ENCODE results near the gene ASAP2.
A peak's percentile ranks its signal among the peaks of the same experiment; 100 is the strongest.

ASAP2 gene

DNA sequence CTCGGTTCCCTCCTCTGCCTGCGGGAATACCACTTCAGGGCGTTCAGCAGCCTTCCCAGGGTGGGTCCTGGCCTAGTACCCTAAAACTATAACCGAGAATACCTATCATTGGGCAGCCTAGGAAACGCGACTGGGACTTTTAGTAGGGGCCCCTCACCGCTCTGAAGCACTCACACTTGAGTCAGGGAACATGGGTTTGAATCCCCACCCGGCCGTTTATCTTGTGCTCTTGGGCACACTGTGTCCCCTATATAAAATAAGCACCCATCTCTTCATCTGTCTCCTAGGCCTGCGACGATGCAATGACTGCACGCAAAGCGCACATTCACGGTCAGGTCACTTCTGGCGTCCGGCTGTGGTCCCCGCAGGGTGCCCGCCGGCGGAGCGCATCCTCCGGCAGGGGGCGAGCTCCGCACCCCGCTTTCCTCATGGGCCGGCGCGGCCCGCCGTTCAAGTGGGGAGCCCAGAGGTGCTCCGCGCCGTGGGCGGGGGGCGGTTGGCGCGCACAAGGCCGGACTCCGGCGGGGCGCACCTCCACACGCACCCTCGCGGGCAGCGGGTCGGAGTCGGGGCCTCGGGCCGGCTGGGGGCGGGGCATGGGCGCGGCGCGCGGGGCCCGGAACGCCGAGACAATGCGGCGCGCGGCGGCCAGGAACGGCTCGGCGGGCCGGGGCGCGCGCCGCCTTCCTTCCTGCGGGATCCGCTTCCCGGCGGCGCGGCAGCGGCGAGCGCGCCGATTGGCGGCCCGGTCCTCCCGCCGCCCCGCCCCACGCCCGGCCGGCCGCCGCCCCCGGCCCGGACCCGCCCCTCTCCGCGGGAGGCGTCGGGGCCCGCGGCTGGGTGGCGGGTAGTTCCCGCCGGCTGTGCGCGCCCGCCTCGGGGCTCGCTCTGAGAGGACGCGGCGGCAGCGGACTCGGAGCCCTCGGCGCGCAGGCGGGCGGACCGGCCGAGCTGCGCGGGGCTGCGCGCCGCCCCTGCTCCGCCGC lies at the start of gene ASAP2:
ASAP2 (plus strand) TSS at position 850 of the 986 bp plus-strand sequence. CDS start 293 bp downstream, outside the sequence.
- peak; percentile 55 to 64 for DNase-seq

GRCh38 chr2:9158786-9159779 lies 47.5 kb upstream of the ASAP2 start:
- DNase-seq = no peak

- no peak for DNase-seq
These were observed 45.9 kb upstream of the ASAP2 start for GRCh38 chr2:9160732-9161131.

DNA sequence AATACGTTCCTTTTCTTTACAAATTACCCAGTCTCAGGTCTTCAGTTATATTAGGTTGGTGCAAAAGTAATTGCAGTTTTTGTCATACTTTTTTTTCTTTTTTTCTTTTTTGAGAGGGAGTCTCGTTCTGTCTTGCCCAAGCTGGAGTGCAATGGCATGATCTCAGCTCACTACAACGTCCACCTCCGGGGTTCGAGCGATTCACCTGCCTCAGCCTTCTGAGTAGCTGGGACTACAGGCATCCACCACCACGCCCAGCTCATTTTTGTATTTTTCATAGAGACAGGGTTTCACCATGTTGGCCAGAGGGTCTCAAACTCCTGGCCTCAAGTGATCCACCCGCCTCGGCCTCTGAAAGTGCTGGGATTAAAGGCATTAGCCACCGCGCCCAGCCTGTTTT lies 43.8 kb upstream of the ASAP2 start:
- no peak for DNase-seq

DNA sequence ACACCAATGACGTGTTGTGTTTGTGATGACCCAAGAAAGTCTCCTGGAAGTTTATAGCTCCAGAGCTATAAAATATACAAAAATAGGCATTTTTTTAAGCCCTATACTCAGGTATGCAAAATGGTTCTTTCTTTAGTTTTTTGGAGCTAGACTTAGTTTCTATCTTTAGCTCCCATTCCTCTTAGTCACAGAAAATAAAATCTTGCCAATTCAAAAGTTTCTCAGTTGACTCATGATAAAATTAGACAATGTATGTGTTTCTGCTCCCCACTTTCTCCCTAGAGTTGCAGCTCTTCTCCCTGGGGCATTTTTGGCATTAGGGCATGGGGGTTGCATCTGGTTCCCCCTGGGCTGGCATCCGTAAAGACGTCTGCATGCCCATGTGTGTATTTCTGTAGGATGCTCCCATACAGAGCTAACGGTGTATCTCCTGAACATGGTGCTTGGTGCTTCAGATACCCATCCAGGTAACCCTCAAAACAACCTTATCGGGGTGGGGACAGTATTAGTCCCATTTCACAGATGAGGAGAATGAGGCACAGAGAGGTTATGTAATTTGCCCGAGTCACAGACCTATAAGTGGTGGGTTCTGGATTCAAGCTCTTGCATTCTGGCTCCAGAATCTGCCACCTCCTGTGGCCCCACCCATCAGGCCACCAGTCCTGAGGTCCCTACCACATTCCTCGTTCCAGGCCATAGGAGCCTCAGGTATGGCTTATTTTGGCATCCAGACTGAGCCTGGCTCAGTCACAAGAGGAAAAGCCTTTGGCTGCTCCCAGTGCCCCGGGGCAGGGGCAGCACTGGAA lies 43.1 kb upstream of the ASAP2 start:
- no peak for DNase-seq

DNA sequence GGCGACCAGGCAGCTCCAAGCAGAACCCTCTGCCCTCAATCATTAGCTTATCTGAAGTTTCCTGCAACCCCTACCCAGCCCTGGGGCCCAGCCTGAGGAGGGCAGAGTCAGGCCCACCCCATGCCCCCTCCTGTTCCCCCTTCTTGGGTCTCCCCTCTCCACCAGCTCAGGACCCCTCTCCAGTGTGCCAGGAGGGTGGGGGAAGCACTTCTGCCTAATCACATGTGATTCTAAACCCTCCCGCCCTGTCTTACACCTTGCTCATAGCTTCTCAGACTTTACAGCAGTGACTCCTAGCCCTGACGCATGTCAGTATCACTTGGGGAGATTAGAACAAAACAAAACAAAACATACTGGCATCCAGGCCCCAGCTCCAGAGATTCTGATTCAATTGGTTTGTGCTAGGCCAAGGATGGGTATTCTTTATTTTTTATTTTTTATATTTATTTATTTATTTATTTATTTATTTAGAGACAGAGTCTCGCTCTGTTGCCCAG lies 42.5 kb upstream of the ASAP2 start:
- no peak for DNase-seq

GRCh38 chr2:9165625-9166024 lies 41.0 kb upstream of the ASAP2 start:
- DNase-seq = no peak

DNA sequence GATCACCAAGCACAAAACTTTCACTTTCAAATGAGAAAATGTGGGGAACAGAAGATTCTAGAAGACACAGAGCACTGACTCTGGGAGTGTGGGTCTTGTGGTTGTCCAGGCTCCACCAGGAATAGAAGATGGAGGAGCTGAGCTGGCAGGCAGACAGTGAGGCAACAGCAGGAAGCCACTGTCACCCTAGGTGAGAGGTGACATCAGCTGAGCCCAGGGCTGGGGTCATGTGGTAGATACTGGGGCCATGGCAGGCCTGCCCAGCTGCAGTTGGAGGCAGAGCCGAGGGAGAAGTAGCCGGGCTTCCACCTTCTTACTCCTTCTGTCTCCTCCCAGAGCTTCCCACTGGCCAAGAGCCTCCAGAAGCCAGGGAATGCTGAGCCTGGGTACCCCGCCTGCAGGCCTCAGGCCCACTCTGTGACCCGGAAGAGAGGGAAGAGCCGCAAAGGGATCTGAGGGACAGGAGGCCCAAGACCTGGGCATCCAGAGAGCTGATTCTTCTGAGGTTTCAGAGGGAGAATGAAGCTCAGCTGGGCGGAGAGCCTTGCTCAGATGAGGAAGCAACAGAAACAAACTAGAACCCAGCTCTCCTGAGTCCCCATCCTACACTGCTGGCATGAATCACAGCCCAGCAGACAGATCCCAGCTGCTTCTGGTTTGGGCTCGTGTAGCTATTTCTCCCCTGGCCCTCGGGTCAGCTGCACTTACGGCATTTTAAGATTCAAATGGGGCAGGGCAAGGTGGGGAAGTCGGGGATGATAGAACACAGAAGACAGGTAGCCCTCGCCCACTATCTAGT lies 39.8 kb upstream of the ASAP2 start:
- DNase-seq = no peak

- no peak for DNase-seq
These were observed 38.6 kb upstream of the ASAP2 start for GRCh38 chr2:9167718-9168657.

GRCh38 chr2:9168821-9169221 lies 37.8 kb upstream of the ASAP2 start:
- no peak for DNase-seq

DNA sequence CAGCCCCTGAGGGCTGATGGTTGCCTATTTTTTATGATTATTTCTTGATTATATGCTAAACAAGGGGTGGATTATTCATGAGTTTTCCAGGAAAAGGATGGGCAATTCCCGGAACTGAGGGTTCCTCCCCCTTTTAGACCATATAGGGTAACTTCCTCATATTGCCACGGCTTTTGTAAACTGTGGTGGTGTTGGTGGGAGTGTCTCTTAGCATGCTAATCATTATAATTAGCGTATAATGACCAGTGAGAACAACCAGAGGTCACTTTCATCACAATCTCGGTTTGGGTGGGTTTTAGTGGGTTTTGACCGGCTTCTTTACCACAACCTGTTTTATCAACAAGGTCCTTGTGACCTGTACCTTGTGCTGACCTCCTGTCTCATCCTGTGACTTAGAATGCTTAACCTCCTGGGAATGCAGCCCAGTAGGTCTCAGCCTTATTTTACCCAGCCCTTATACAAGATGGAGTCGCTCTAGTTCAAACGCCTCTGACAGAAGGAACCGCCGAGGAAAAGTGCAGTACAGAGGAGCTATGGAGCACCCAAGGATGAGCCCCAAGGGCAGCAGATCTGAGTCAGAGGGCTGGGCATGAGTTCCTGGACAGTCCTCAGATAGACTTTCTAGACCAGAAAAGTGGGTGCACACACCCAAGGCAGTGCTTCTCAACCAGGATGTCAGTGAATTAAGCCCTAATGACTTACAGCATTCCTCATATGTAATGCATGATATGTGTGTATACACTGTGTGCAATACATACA lies 37.1 kb upstream of the ASAP2 start:
- DNase-seq = no peak

GRCh38 chr2:9170458-9171130 lies 36.0 kb upstream of the ASAP2 start:
- DNase-seq = no peak

GRCh38 chr2:9174771-9175437 lies 31.7 kb upstream of the ASAP2 start:
- DNase-seq = no peak

- no peak for DNase-seq
These were observed 28.3 kb upstream of the ASAP2 start for GRCh38 chr2:9178110-9178903.

DNA sequence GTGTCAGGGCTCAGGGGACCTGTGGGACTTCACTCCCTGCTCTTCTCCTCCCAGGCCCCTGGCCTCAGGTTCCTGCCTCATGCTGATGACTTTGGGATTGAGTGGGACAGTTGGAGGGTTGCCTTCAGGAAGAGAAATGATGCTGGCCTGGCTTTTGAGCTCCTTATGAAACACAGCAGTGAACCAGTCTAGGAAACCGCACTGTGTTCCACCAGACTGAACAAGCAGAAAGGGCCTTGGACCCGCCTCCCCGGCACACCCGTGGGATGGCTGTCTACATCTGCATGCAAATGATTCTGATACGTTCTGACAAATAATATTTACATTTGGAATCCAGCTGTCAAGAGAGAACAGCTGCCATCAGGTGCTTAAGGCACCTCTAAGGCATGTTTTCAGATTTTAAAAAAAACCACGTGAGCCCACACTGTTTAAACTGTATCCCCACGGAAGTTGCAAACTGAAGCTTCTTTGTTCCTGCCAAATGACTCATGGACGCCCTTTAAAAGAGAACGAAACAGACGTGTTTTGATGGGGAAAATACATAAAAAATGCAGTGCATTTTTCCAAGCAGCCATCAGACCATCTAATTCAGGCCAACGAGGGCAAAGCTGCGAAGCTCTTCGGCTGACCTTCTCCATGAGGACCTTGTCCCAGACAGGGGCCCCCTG lies 27.6 kb upstream of the ASAP2 start:
- DNase-seq = no peak

DNA sequence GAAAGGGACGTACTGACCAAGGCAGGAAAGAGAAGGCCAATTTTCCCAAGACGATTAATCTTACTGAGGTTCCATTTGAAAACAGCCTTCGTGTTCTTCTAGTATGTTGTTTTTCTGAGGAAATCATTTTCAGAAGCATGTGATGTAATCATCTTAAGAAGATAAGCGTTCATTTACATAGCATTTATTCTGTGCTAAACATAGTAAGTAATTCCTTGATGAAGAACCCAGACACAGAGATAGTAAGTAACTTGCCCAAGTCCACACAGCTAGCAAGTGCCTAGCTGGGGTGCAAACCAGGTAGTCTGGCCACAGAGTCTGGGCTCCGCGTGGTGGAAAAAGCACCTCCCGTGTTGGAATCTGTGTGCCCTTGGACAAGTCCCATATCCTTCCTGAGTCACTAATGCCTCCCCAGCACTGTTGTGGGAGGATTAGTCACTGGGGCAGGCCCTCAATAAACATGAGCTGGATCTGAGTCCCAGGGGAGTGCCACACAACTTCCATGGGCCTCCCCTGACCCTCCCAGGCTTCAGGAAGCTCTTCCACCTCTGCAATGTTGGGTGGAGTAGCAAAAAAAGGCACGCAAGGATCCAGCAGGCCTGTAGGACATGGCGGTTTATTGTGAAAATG lies 26.9 kb upstream of the ASAP2 start:
- no peak for DNase-seq
